HG03354 (cell line): Measurements from ENCODE around the gene MIER2.
"Not testable (repeated sequence)": the region's sequence is repeated elsewhere in the genome, so short reads cannot be mapped to it uniquely, and the experiment has no call there.

Source experiments
- ATAC-seq: cut with Tn5 transposase; IDR thresholded peaks from one replicate; pipeline ENCODE4 v1.9.1; 2021; ENCODE audit warnings: mild to moderate bottlenecking; ENCODE audit not compliant: unreplicated experiment, poor library complexity, severe bottlenecking

MIER2 gene

DNA sequence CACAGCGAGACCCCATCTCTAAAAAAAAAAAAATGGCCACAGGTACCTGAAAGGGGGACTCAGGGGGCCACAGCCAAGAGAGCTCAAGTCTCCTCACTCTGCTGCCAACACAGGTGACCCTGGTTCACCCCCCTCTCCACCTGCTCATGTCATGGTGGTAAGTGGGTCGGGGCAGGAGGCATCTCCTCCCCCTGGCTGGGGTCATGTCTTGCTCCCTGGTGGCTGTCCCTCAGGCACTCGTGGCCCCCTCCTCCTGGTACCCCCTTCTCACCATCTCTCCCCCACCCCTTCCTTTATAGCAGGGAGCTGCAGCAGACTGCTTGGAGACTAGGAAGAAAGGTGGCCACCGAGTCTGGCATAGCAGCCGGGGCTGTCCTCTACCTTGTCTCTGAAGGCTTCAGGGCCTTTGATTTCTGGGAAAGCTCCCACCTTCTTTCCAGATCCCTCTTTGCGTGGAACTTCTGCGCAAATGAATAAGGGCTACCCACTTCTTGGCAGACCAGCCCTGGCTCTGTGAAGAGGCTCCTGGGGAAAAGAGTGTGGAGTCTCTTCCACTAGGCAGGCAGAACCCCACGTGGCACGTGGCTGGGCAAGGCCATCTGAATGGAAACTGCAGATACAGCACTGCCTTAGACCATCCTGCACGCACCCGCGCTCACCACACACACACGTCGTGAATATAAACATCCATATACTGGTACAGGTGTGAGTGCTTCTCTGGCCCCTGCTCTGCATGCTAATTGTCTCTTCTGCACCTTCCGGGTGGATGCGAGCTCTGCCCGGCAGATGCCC is 20.1 kb upstream of the MIER2 start:
- no peak for ATAC-seq

DNA sequence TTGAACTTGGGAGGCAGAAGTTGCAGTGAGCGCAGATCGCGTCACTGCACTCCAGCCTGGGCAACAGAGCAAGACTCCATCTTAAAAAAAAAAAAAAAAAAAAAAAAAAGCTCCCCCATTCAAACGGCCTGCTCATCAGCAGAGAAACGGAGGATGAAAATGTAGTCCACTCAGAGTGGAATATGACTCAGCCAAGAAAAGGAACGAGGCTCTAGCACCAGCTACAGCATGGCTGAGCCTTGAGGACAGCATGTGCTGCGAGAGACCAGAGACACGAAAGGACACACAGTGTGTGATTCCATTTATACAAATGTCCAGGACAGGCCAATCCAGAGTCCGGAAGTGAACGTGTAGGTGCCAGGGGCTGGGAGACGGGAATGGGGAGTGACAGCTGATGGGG is 18.1 kb upstream of the MIER2 start:
- no peak for ATAC-seq

DNA sequence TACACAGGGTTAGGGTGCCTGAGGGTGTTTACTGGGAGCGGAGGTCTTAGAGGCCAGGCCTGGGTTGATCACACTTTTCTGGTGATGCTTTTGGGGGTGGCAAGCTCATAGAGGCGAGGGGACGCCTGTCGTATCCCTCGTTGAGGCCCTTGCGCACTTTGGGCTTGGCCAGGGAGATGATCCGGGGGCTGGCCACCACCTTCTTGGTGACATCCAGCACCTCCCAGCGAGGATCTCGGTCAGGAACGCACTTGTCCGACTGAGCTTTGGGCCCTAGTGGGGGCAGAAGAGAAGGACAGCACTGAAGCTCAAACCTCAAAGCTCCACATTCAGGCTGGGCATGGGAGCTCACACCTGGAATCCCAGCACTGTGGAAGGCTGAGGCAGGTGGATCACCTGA is 17.6 kb upstream of the MIER2 start:
- no peak for ATAC-seq

DNA sequence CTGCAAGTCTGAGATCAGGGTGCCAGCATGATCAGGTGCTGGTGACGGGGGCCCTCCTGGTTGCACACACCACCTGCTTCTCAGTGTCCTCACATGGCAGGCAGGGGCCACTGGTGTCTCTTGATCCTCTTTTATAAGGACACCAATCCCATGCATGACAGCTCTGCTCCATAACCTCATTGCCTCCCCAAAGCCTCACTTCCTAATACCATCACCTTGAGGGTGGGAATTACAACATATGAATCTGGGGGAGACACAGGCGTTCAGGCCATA is 15.0 kb upstream of the MIER2 start:
- no peak for ATAC-seq

DNA sequence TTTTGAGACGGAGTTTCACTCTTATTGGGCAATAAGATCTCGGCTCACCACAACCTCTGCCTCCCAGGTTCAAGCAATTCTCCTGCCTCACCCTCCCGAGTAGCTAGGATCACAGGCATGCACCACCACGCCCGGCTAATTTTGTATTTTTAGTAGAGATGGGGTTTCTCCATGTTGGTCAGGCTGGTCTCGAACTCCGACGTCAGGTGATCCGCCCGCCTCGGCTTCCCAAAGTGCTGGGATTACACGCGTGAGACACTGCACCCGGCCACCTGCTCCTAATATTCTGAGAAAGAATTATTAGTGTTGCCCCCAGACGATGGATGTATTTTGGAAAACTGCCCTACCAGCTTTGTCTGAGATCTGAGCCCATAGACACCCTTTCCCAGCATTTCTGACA is 10.9 kb upstream of the MIER2 start:
- not testable (repeated sequence) for ATAC-seq

DNA sequence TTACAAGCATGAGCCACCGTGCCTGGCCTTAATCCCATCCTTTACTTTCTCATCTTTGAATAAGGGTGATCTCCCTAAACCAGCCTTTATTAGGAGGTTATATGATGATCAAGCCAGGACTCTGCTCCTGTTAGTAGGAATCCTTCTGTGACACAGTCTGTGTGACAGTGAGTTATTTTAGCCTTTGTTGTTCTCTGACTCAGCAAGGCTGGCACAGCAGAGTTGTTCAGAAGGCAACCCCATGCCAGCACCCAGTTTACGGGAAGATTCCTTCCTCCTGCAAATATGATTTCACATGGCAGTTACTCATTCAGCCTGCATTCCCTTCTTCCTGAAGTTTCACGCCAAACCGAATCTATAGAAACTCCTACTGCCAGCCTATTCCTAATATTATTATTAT is 10.5 kb upstream of the MIER2 start:
- no peak for ATAC-seq

DNA sequence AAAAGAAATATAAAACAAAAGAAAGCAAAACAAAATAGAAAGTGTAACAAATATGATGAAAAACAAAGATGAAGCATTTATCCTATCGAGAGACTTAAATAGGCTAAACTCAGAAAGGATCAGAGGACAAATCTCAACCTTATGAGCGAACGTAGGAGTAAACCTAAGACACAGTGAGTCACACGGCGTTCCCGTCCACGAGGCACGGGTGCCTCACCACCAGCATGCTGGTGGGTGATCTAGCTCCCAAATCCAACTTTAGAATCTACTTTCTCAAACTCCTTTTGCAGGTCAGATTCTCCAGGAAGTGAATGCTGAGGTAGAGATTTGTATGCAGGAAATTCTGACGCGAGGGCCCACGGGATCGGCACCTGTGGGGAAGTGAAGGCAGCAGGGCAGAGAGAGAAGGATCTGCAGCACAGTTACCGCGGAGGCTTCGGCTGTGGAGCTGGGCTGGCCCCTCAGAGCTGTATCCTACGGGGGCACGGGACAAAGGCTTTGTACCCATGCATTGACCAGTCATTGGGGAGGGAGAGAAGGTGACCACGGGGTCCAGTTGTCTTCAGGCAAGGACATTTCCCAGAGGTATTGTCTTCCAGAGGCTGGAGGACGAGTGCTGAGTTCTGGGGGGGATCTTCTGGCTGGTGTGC is 7.5 kb upstream of the MIER2 start:
- no peak for ATAC-seq

DNA sequence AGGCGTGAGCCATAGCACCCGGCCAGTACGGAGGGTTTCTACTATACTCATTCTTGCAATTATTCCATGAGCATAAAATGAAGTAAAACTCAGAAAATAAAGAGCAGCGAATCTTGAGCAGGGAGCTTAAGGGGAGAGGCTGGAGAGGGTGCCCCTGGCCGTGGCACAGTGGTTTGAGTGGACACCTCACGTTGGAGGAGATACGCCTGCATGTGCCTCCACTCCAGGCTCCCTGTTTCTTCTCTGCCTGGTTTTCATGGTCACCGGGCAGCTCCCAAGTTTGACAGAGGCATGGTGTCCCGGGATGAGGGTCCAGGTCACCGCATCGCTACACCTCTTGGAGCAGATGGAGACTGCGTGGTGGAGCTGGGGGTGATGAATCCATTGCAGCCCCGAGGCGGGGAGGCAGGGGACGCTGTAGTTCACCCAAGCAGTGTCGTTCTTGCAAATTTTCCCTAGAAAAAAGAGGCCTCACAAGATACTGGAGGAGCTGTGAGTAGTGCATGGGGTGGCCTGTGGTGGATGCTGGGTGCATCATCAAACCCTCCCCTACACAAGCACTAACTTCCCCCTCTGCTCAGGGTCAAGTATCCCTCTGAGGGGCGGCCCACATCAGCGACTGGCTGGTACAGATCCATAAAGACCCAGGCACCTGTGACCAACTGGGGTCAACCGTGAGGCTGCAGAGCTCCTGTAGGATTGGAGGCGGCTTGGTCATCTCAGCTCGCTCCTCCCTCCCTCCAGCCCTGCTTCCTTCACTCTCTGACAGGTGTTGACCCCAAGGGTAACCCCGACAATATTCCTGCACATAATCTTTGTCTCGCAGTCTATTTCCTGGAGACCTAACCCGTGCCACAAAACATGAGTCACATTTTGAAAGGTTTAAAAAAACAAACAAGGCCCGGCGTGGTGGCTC is 3.6 kb upstream of the MIER2 start:
- no peak for ATAC-seq

DNA sequence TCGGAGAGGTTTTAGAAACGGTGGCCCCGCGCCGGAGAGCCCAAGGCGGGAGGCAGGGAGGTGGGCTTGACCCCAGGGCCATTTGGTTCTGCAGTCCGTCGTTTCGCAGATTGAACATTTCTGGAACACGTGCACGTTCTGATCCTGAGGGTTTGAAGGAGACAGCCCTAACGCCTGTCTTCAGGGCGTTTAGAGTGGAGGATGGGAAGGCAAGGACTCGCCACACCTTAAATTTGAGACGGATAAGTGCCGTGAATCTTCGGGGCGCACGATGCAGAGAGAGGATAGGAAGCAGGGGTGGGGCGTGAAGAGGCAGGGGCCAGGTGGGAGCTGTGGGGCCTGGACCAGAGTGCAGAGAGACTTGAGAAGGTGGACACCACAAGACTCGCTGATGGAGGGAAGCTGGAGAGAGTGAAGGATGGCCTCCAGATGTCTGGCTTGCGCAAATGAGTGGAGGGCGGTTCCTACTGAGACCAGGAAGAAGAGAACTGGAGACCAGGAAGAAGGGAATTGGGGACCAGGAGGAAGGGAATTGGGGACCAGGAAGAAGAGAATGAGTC is 804 bp upstream of the MIER2 start:
- no peak for ATAC-seq

DNA sequence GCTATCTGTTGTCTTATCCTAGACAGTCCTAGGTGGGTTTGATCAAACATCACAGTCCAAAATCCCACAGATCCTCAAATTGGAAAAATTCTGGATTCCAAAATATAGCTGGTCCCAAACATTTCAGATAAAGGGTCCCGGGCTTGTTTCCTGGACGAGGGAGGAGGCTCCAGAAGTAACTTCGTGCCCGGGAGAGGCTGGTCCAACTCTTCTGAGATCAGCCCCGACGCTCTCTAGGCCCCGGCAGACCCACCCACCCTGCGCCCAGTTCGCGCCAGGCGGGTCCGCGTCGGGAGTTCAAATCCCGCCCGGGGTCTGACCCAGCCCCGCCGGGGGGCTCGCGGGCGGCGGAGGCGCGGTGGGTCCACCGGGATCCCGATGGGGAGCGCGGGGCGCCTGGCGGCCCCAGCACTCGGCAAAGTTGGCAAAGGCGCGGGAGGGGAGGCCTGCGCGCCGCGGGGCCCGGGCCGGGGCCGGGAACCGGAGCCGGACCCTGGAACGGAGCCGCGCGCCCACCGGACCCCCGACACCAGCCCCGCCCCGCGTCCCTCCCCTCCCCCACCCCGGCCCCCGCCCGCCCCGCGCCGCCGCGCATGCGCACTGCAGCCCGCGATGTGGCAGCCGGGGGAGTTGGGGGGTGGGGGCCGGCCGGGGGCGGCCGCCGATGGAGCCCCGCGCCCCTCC is 513 bp downstream of the MIER2 start:
- ATAC-seq, result peak; percentile 34

DNA sequence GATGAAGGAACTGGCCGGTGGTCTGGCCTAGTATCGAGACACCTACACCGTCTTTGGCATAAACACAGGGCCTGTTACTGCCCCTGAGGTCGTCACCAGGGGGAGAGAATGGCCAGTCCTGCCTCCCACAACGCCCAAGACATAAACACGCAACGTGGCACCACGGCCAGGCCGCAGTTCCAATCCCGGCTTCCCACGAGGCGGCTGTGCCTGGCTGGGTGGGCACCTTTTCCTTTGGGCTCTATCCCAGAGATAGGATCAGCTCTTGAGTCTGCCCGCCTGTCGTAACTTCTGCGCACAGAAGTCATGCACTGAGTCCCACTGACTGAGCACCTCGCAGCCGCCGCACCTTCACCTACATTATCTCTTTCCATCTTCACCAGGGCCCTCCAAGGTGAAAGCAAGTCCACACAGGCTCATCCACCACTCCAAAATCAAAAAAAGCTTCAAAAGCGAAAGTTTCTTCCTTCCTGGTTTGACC is 1.1 kb downstream of the MIER2 start:
- ATAC-seq, result no peak

DNA sequence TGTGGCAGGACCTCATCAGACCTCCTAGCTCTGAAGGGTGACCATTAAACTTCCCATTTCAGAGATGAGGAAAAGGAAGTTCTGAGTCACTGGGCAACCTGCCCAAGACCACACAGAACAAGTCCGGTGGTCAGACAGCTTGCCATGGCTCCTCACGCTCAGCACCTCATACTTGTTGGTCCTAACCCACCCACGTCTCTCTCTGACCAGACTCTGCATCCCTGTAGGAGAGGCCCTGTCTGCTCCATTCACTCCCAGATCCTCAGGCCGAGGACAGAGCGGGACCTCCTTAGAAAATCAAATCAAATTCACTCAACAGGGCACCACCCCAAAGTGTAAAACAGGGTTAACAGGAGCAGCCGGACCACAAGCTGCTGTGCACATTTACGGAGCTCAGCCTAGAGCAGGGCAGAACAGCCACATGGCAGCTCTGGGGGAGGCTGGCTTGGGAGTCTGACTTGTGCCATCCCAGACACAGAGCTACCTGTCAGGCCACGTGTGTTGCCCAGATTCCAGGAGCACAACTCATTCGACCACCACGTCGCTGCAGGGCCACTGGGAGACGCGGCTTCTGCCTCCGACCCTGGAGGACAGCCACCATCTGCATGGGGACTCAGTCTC is 1.7 kb downstream of the MIER2 start:
- ATAC-seq, result no peak

DNA sequence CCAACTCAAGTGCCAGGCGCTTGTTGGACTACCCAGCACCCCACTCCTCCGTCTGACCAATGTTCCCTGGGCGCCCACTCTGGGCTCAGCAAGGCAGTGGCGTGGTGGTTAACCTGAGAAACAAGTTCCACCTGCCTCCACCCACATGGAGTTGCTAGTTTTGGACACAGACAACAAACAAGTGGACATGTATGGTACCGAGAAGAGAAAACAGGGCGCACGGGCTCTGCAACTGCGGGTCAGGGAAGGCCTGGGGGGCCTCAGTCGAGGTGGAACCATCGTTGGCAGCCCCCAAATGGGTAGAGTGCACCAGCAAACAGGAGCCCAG is 2.5 kb downstream of the MIER2 start:
- ATAC-seq, result no peak

DNA sequence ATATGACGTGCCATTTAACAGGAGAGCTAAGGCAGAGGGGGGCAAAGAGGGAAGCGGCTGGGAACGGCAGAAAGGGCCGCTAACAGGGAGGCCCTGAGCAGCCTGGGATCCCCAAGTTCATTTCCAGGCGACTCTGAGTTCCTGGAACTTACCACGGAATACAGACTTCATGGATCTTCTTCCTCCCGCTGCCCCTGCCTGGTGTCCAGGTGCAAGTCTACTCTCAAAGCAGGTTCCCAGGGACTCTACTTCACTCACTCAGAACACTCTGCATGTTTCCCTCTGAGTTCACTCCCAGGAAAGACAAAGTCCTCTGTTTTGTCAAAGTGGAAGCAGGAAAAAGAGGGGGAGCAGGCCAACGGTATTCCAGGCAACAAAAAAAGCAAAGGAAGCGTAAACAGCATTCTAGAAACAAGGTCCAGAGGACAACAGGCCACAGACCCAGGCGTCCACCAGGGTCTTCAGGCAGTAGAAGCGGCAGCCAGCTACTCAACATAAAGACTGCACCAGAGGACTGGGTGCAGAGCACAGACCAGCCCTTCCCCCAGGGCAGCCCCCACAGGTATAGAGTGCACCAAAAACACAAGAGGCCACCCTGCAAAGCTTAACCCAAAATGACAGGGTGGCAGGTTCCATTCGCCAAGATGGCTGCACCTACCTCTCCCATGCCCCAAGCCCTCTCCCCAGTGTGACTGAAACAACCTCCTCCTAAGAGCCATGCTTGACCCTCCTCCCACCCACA is 3.0 kb downstream of the MIER2 start:
- no peak for ATAC-seq

DNA sequence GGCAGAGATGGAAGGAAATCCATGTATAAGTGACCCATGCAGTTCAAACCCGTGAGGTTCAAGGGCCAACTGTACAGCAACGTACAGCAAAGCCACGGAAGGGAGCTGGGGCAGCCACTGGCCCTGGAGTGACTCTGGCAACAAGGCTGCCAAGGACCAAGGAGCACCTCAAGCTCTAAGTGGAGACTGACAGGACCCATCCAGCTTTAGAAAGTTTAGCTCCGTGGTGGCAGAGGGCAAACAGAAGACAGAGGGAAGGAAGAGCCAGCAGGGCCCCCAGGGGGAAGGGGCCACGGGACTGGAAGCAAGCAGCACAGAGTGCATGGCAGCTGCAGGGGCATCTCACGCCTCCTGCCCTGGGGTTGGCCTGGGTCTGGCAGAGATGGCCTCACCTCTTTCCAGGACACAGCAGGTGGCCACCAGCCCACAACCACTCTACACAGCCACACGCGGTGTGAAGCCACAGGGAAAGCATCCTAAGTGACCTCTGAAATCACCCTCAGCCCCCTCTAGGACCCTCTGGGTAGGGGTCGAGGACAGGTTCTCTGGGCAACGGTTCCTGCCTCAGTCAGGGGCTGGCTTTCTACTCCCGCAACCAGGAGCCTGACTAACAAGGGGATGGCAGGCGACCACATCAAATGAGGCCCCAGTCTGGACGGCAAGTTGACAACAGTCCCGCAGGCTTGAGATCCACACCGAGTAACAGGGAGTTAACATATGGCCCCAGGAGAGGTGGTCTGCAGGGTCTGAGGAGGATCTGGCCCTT is 3.8 kb downstream of the MIER2 start:
- no peak for ATAC-seq

DNA sequence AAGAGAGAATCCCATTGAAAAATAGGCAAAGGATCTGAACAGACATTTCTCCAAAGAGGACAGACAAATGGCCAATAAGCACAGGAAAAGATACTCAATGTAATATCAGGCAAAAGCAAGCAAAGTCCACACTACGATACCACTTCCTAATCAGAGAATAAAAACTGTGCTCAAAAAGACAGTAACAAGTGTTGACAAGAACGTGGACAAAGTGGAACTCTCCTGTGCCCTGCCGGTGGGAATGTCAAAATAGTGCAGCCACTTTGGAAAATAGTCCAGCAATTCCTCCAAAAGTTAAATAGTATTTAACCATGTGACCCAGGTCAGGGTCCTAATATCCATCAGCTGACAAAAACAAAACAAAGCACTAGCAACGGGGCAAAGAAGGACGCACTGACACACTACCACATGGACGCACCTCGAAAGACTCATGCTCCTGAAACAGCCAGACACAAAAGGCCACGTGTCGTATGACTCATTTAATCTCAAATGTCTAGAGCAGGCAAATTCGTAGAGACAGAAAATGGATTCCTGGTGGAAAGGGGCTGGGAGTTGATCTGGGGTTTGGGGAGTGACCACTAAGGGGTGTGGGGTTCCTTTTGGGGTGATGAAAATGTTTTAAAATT is 5.2 kb downstream of the MIER2 start:
- no peak for ATAC-seq

DNA sequence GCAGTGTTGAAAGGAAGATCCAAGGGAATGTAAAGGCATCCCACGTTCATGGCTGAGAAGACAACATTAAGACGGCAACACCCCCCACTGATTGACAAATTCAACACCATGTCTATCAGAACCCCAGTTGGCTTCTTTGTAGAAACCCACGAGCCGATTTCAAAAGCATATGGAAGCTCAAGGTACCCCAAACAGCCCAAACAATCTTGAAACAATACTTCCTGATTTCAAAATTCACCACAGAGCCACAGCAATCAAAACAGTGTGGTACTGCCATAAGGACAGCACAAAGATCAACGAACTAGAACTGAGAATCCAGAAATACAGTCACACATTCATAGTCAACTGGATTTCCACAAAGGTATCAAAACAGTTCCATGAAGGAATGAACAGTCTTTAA is 6.2 kb downstream of the MIER2 start:
- ATAC-seq, result no peak
